IMR-90 (cell line): ENCODE data around the gene ABL1. TPM values are rescaled to one million over a fixed set of nuclear protein-coding genes. Genes with fewer than 3 reads are reported as not detected.

Experiments used
- ATAC-seq: fragments of 200-7000 bp; cut with Tn5 transposase; 2 replicates; pipeline ENCODE4 v1.9.1; 2020; ENCODE audit warnings: low read depth, mild to moderate bottlenecking, moderate library complexity
- BruUV-seq: library from RNA; stranded (reverse); fragments of 400-500 nt; replicated peaks from 2 replicates; lab custom pipeline; 2021; lab: Mats Ljungman, UMichigan
- CTCF ChIA-PET: fragments of 300-600 bp; formaldehyde crosslinking; extraction: SDS; loops from one replicate; lab custom pipeline; 2021; ENCODE audit warnings: antibody characterized with exemption; lab: Yijun Ruan, JAX
- POLR2A ChIA-PET: fragments of 300-600 bp; sonication (Branson Sonifier 250); formaldehyde crosslinking; loops from one replicate; lab custom pipeline; 2022; ENCODE audit warnings: antibody characterized with exemption; ENCODE audit not compliant: unreplicated experiment; lab: Charles Lee
- DNase-seq: peaks from one replicate; pipeline ENCODE4 v3.0.0; 2013
- H2AFZ ChIP-seq: replicated peaks from 2 replicates; pipeline ENCODE3; 2013; ENCODE audit warnings: low read length, mild to moderate bottlenecking; ENCODE audit not compliant: poor library complexity
- H2AK5ac ChIP-seq: 2 replicates; pipeline ENCODE4 v1.6.1; 2013; ENCODE audit warnings: low read depth, low read length, inconsistent platforms
- H2AK9ac ChIP-seq: replicated peaks from 2 replicates; pipeline ENCODE3; 2013; ENCODE audit warnings: mild to moderate bottlenecking, low read depth, low read length, moderate library complexity; ENCODE audit not compliant: poor library complexity
- H2BK120ac ChIP-seq: 2 replicates; pipeline ENCODE4 v1.6.1; 2013; ENCODE audit warnings: low read depth, low read length, inconsistent platforms
- H2BK15ac ChIP-seq: 3 replicates; pipeline ENCODE4 v1.6.1; 2013; ENCODE audit warnings: low read depth, low read length, inconsistent platforms
- H2BK20ac ChIP-seq: 2 replicates; pipeline ENCODE4 v1.6.1; 2013; ENCODE audit warnings: low read depth, mild to moderate bottlenecking, inconsistent platforms, low read length, moderate library complexity
- H2BK5ac ChIP-seq: 2 replicates; pipeline ENCODE4 v1.6.1; 2013; ENCODE audit warnings: mild to moderate bottlenecking, low read depth, low read length, inconsistent platforms; ENCODE audit not compliant: poor library complexity, severe bottlenecking
- H3K14ac ChIP-seq: replicated peaks from 2 replicates; pipeline ENCODE4 v1.6.1; 2013; ENCODE audit warnings: low read depth, low read length, inconsistent platforms
- H3K18ac ChIP-seq: 2 replicates; pipeline ENCODE4 v1.6.1; 2013; ENCODE audit warnings: low read depth, low read length, control low read depth
- H3K23ac ChIP-seq: 2 replicates; pipeline ENCODE4 v1.6.1; 2013; ENCODE audit warnings: low read depth, low read length, inconsistent platforms
- H3K27ac ChIP-seq: 2 replicates; pipeline ENCODE4 v1.5.1; 2013; ENCODE audit warnings: mild to moderate bottlenecking, control low read depth, low read length; ENCODE audit not compliant: insufficient read depth
- H3K27me3 ChIP-seq: 2 replicates; pipeline ENCODE4 v1.6.1; 2013; ENCODE audit warnings: low read length; ENCODE audit not compliant: control insufficient read depth, insufficient read depth
- H3K36me3 ChIP-seq: 2 replicates; pipeline ENCODE4 v1.6.1; 2013; ENCODE audit warnings: low read length, mixed read lengths; ENCODE audit not compliant: control insufficient read depth, insufficient read depth
- H3K4ac ChIP-seq: 2 replicates; pipeline ENCODE4 v1.6.1; 2013; ENCODE audit warnings: low read depth, low read length, inconsistent platforms
- H3K4me1 ChIP-seq: 2 replicates; pipeline ENCODE4 v1.6.1; 2013; ENCODE audit warnings: low read length, mixed read lengths; ENCODE audit not compliant: control insufficient read depth, insufficient read depth
- H3K4me2 ChIP-seq: 2 replicates; pipeline ENCODE4 v1.6.1; 2013; ENCODE audit warnings: low read depth, mild to moderate bottlenecking, control low read depth, low read length, moderate library complexity
- H3K4me3 ChIP-seq: 2 replicates; pipeline ENCODE4 v1.5.1; 2013; ENCODE audit warnings: low read depth, mild to moderate bottlenecking, control low read depth, low read length, moderate library complexity; ENCODE audit not compliant: insufficient read depth
- H3K56ac ChIP-seq: 2 replicates; pipeline ENCODE4 v1.6.1; 2013; ENCODE audit warnings: low read length, inconsistent platforms; ENCODE audit not compliant: insufficient read depth; ENCODE audit errors: extremely low read depth
- H3K79me1 ChIP-seq, 2 experiments: 2 replicates each; pipeline ENCODE4 v1.6.1; 2013; ENCODE audit warnings: low read length in 2 of 2, inconsistent platforms in 1 of 2, low read depth in 1 of 2
- H3K9ac ChIP-seq: 2 replicates; pipeline ENCODE4 v1.6.1; 2013; ENCODE audit warnings: low read depth, low read length, control low read depth
- H3K9me1 ChIP-seq: 2 replicates; pipeline ENCODE4 v1.6.1; 2013; ENCODE audit warnings: low read length, inconsistent platforms; ENCODE audit not compliant: insufficient read depth
- H3K9me3 ChIP-seq: 2 replicates; pipeline ENCODE4 v1.6.1; 2013; ENCODE audit warnings: low read length; ENCODE audit not compliant: control insufficient read depth, insufficient read depth
- H4K20me1 ChIP-seq: 2 replicates; pipeline ENCODE4 v1.6.1; 2013; ENCODE audit warnings: low read length, inconsistent platforms; ENCODE audit not compliant: insufficient read depth
- H4K5ac ChIP-seq: 2 replicates; pipeline ENCODE4 v1.6.1; 2013; ENCODE audit warnings: mild to moderate bottlenecking, low read depth, low read length, control low read depth
- H4K8ac ChIP-seq, 2 experiments: 2 replicates each; pipeline ENCODE4 v1.6.1; 2013; ENCODE audit warnings: low read depth in 2 of 2, low read length in 2 of 2, control low read depth in 1 of 2, inconsistent platforms in 1 of 2
- H4K91ac ChIP-seq: 2 replicates; pipeline ENCODE4 v1.6.1; 2013; ENCODE audit warnings: low read depth, low read length, inconsistent platforms; ENCODE audit not compliant: insufficient read depth
- CEBPB ChIP-seq: IDR thresholded peaks from 2 replicates; pipeline ENCODE4 v1.6.1; 2012; ENCODE audit warnings: low read depth, low read length, improper control_type of control experiment
- CHD1 ChIP-seq: IDR thresholded peaks from 2 replicates; pipeline ENCODE4 v1.6.1; 2012; ENCODE audit warnings: low read depth, low read length, improper control_type of control experiment
- RCOR1 ChIP-seq: IDR thresholded peaks from 2 replicates; pipeline ENCODE4 v1.6.1; 2012; ENCODE audit warnings: mild to moderate bottlenecking, low read length, improper control_type of control experiment; ENCODE audit not compliant: insufficient replicate concordance
- RFX5 ChIP-seq: IDR thresholded peaks from 2 replicates; pipeline ENCODE4 v1.8.0; 2012; ENCODE audit warnings: low read depth, mild to moderate bottlenecking, low read length, moderate library complexity
- SMC3 ChIP-seq: fragments of 150-350 bp; IDR thresholded peaks from 2 replicates; pipeline ENCODE4 v1.6.1; 2016; ENCODE audit warnings: low read depth, mild to moderate bottlenecking, antibody characterized with exemption, low read length, moderate library complexity
- WGBS, 2 experiments: methylation state at CpG; one replicate each; pipeline versions ENCODE4 v1.1.5 to v1.1.7; 2013; ENCODE audit warnings: missing lambda C conversion rate in 2 of 2; ENCODE audit not compliant: insufficient read length in 1 of 2; ENCODE audit errors: extremely low coverage in 2 of 2; 5-methylcytosine and 5-hydroxymethylcytosine counted together
- dilution Hi-C: fragments of 300-500 bp; cut with HindIII; formaldehyde crosslinking; loops from one replicate; pipeline ENCODE4 v1.14.3; 2018; ENCODE audit warnings: low sequenced_read_pairs; ENCODE audit not compliant: unreplicated experiment
- in situ Hi-C: fragments of 300-500 bp; cut with MboI; formaldehyde crosslinking; loops from 3 replicates; pipeline ENCODE4 v1.14.3; 2019; ENCODE audit warnings: low sequenced_read_pairs, inconsistent platforms, mixed read lengths
- intact Hi-C: fragments of 100-400 bp; cut with micrococcal nuclease; formaldehyde crosslinking; loops from 2 replicates; pipeline ENCODE4 v1.10.0; 2022
- polyA plus RNA-seq, 3 experiments: library from polyadenylated mRNA; depleted of rRNA; stranded (reverse); fragments of >200 nt; gene quantifications; 2 replicates each; pipeline ENCODE4 v1.2.3, GENCODE V29; 2012; ENCODE audit warnings: low replicate concordance in 1 of 3
- total RNA-seq: library from RNA; depleted of rRNA; stranded (reverse); fragments of >200 nt; gene quantifications from 2 replicates; pipeline ENCODE4 v1.2.3, GENCODE V29; 2012
- TF ChIP-seq, protein P1 (sequence below): fragments of 150-350 bp; IDR thresholded peaks from 2 replicates; pipeline ENCODE4 v1.6.1; 2016; ENCODE audit warnings: low read depth, mild to moderate bottlenecking, low read length, moderate library complexity, borderline replicate concordance

The ABL1 gene
- total and polyA plus RNA-seq, 2 of the 4 experiments (the other 2 are of a cell fraction): 33.7 to 49.1 TPM

DNA sequence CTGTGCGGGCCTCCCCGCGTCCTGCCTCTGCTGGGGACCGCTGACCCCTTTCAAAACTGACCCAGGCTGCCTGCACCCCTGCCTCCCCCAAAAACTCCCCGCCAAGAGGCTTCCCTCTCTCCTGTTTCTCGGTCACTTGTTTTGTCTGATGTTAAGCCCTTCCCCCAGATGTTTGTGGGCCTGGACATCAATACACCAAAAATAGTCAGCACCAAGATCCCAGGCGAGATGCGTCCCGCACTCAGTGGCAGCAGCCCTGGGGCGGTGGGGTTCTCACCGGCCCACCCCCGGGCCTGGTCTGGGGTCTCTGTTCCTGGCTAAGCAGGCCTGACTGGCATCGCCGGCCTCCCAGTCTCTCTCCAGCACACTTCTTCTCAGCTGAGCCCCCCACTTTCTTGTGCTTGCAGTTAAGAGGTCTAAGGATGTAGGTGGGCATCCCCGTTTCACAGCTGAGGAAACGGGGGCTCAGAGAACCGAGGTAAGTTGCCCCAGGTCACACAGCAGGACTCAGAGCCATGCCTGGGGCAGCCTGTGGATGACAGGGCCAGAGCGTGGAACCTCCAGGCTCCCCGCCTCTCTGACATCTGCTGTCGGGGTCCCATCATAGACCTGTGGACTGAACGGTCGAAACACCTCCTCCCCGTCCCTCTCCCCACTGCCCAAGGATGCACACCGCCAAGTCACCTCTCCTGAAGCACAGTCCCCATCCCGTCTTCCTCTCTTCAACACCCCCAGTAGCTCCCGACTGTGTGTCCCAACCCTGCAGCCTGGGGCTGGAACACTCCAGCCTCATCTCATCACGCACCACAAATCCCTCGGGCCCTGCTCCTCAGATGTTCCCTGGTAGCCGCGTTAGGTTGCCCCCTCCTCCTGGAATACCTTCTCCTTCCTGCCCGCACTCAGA is 87.2 kb downstream of the ABL1 start:
- Histone ChIP-seq H3K56ac (no peak overlapping the region), H3K27me3 (no peaks in the 10 kb centered on the region), H4K20me1 (no peaks in the 10 kb centered on the region), H3K9me1 (no peaks in the 10 kb centered on the region), H2BK120ac (no peak overlapping the region), H3K4ac (no peak overlapping the region), H3K4me2 (no peak overlapping the region), H4K8ac (no peak overlapping the region), H4K91ac (no peak overlapping the region), H2AFZ (no peak overlapping the region), H3K9ac (no peak overlapping the region), H3K4me3 (no peak overlapping the region), H3K79me1 (no peaks in the 10 kb centered on the region), H3K36me3 (no peaks in the 10 kb centered on the region), H2AK9ac (no peak overlapping the region), H2BK20ac (no peak overlapping the region), H3K4me1 (peaks cover under 1% of the 10 kb centered on the region; the same call in 1 of the 2 replicates), H3K27ac (no peak overlapping the region), H2BK15ac (no peak overlapping the region), H4K5ac (no peak overlapping the region), H3K18ac (no peak overlapping the region), H3K9me3 (no peaks in the 10 kb centered on the region), H3K14ac (no peak overlapping the region), H2BK5ac (no peak overlapping the region), H3K23ac (no peak overlapping the region), H2AK5ac (peak overlapping the region; percentile 3; the same call in 1 of the 2 replicates)
- DNase-seq: no peak
- TF ChIP-seq RFX5 (no peak), CHD1 (no peak), CEBPB (no peak), SMC3 (no peak), RCOR1 (no peak)
- TF ChIP-seq, protein P1, sequence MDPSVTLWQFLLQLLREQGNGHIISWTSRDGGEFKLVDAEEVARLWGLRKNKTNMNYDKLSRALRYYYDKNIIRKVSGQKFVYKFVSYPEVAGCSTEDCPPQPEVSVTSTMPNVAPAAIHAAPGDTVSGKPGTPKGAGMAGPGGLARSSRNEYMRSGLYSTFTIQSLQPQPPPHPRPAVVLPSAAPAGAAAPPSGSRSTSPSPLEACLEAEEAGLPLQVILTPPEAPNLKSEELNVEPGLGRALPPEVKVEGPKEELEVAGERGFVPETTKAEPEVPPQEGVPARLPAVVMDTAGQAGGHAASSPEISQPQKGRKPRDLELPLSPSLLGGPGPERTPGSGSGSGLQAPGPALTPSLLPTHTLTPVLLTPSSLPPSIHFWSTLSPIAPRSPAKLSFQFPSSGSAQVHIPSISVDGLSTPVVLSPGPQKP: no peak
- in situ Hi-C loops (no loop called here), dilution Hi-C loops (no loop called here), intact Hi-C loops (no loop called here)
- 87% methylated on average over 25 of the region's 31 CpGs; no CpG with 5 or more reads in 1 of the 2 experiments for WGBS, 2 experiments
- no TSS peak for BruUV-seq
- no peak for ATAC-seq
- ChIA-PET CTCF (no interaction called here), POLR2A (no interaction called here)
